HG02973 (cell line): Measurements from ENCODE around the gene RPP25L.

Experiments used
- ATAC-seq: cut with Tn5 transposase; IDR thresholded peaks from one replicate; pipeline ENCODE4 v1.9.1; 2021; ENCODE audit warnings: moderate library complexity; ENCODE audit not compliant: unreplicated experiment

Gene RPP25L

DNA sequence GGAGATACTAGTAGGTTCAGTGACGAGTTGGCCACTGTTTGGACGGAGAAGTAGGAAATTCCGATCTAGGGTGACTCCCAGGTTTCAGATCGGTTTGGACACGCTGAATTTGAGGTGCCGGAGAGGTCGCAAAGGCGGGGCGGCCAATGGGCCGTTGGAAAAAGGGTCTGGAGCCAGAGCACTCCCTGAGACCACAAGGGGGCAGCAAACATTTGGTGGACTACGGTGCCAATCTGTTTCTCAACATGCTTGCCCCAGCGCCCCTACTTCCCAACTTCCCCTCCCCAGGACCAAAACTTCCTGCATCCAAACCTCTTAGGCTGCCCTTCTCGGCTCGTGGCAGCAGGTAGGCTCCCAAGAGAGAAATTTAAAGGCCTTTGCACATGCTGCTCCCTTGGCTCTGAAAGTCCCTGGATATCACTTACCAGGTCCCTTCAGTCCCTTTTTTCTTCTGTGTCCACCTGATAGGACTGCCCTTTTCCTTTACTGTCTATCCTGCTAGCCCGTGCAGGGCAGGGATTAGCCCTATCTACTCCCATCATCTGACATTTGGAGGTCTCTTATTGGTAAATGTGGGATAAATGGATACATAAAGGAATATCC is 992 bp upstream of the RPP25L start:
- ATAC-seq, result no peak

DNA sequence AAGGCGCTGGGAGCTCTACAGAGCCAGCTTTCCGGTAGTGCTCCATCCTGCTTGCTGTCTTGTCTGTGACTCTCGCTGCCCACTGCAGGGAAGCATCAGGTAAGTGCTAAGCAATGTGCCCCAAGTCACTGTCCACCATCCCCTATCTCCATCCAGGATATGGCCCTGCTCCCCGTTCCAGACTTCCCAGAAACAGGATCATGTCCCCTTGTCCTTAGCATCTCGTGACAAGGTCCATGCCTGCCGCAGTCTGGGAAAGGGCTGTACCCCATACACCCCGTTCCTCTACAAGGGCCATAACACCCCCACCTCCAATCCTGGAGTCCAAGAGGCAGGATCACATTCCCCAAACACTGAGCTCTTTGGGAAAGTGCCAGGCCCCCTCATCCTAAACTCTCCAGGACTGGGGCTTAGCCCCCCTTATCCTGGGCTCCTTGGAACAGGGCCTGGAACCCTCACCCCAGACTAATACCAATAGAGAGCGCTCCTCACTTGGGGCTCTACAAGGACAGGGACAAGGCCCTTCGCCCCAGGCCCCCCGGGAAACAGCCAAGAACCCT is 566 bp downstream of the RPP25L start:
- ATAC-seq, result no peak

DNA sequence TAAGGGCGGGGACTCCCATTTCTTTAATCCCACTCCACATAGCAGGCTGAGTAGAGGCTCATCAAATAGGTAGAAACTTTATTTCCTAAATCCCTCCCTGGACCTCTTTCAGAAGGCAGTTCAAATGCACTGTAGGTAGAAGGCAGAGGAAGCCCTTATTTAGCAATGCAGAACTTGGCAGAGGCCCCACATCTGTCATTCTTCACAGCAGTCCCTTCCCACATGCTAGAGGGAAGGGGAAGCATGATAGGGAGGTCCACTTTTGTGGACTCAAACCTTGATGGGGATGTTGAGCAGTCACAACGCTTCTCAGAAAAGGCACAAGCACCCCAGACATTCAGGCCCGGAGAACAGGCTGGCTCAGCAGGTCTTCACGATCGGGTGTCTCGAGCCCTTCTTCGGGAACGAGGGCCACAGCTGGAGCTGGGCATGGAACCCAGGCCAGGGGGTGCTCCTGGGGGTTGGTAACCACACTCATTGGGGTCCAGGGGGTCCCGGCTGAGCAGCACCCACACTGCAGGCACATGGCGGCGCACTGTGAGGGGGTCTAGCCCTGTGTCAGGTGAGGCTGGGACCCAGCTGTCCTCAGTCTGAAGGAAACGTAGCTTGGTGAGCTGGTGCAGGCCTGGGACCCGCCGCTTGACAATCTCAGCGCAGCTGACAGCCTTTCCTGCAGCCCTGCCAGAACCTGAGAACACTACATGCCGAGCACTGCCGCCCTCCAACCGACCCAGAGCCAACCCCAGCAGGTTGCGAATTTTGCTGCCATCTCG is 1.3 kb downstream of the RPP25L start:
- no peak for ATAC-seq

DNA sequence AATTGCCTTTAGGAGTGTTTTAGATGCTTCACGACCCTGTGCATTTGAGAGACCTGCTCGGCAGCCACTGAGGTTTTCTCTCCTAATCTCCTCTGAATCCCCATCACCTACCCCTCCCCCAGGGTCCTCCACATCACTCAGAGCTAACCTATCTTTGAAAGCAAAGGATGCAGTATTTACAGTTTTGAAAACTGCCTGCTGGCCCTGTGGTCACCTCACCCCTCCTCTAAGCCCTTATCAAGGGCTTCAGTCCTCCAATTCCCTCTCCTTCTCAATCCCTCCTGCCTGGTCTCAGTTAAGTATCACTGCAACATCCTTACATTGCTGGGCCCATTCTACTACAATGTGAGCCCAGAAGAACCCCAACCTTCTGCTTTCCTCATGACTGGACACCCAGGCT is 4.6 kb downstream of the RPP25L start:
- ATAC-seq, result no peak

- no peak for ATAC-seq
These were observed 5.0 kb downstream of the RPP25L start for GRCh38 chr9:34606905-34607304.

GRCh38 chr9:34606190-34606589 is 5.7 kb downstream of the RPP25L start:
- ATAC-seq, result no peak

GRCh38 chr9:34603610-34604231 is 8.2 kb downstream of the RPP25L start:
- peak; percentile 56 for ATAC-seq

DNA sequence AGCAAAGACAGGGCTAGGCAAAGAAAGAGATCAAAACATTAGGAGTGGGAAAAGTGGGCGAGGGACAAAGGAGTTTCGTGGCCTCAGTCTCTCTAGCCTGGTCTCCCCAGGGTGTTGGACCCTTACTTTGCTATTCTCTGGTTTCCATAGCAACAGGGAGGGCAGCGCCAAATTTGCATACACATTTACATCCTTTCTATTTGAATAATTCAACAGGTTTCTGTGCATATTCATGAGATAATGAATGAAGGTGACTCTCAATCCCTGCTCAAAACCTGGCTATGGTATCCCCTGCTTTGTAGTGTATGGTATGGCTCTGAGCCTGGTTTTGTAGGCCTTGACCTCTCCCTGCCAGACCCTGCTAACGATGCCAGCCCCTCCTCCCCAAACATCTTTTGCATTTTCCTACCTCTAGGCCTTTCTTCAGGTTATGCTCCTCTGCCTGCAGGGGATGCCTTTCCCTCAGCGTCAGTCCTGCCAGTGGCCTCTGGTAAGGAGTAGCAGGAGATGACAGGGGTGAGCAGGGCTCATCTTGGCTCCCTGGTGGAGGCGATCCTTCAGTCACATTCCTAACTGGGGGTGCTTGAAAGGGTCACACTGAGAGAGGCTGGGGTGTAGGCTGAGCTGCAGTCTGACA is 9.8 kb downstream of the RPP25L start:
- no peak for ATAC-seq

DNA sequence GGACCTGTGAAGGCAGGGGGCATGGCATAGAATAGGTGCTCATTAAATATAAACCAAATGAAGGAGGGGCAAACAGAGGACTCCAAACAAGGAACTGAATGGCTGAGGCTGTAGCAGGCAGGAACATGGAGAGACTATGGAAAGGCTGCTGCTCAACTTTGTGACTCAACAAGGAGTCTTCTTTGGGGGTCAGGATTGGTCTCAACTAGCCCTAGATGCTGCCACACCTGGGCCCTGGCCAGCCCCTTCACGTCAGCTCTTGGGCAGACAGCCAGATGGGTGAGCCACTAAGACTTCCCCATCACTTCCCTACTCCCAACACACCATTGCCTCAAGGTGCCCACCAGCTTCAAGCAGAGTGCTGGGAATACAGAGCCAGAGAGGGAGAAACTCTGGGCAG is 11.0 kb downstream of the RPP25L start:
- ATAC-seq, result no peak

GRCh38 chr9:34599546-34599945 is 12.4 kb downstream of the RPP25L start:
- no peak for ATAC-seq

GRCh38 chr9:34594177-34594576 is 17.7 kb downstream of the RPP25L start:
- no peak for ATAC-seq

DNA sequence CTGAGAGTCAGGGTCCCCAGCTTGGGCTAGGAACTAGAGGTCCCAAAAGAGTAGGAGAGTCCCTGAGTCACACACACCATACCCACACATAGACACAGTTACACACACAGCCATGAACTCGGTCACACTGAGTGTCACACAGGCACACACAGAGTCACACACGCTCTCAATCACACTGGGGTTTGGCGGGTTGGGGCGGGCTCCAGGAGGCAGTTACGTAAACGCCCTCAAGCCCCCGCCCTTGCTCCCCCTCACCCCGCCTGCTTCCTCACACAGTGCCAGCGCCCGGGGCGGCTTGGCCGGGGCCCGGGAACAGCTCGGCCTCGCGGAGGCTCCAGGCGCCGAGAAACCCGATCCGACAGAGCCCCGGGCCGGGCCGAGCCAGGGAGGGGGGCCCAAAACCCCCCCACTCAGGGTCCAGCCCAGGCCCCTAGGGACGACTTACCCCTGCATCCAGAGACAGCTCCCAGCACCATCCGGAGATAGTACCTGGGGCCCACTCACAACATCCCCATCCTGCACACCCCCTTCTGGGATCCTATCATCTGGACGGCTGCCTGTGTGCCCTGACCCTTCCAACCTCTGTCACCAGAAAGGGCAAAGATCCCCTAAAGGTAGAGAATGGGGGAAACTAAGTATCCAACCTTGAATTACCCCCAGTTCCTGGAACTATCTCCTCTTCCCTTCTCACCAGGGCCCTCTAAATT is 18.8 kb downstream of the RPP25L start:
- ATAC-seq, result no peak

DNA sequence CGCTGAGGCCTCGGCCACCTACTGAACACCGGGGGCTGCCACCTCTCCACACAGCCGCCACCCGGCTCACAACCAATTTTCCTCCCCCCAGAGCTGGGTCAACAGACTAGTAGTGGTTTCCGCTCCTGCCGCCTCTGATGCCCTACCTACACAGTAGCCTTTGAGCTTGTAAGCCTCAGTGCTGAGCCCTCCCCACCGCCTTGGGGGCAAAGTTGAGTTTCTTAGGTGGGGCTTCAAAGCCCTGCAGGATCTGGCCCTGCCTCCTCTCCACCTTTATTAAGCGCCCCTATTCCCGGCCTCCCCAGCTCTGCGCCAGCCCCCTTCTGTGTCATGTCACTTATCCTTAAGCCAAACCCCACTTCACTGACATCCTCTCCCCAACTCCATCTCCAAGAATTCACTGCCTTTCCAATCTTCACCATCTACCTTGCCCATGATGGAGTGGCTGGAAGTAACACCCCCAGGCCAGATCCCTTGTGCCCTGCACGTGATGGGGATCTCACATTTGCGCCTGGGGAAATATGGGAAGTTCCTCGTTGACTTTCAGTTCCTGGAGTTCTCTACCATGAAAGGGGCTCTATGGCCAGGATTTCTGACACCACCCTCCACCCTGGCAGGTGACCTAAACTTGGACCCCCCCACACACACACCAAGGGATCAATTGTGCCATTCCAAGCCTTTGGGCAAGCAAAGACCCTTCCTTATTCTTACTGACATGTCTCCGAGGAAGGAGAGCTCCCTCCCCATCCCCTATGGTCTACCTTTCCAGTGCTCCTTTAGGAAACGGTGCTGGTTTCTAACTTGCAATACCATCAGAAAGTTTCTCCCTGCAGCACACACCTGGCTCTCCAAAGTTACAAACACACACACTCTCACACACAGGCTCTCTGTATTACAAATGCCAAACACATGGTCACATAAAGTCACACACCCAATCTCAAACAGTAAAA is 19.7 kb downstream of the RPP25L start:
- no peak for ATAC-seq

DNA sequence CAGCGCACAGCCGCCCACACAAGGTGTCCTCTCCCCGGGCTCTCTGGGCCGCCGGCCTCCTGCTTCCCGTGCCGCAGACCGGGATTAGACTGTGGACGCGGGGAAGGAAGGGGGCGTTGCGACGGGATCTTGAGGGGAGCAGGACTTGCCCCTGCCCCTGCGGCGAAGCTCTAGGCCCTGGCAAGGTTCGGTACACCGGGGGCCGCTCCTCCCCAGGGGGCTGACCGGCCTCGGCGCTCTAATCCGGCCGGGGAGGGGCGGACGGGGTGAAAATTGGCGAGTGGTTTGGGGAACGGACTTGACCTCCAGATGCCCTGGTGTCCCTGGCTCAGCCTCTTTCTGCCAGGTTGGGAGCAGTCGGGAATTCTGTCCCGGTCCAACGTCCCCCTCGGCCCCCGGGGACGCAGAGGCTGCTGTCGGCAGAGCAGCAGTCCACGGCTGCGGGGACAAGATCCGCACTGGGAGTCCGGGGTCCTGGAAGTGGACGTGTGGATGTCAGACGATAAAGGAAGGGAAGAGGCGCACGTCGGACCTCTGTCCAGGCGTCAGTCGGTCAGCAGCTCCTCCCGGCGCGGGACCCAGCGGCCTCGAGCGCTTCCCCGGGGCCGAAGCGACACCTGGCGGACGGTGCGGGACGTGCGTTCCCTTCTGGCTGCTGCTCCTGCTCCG is 20.5 kb downstream of the RPP25L start:
- ATAC-seq, result peak; percentile 54

DNA sequence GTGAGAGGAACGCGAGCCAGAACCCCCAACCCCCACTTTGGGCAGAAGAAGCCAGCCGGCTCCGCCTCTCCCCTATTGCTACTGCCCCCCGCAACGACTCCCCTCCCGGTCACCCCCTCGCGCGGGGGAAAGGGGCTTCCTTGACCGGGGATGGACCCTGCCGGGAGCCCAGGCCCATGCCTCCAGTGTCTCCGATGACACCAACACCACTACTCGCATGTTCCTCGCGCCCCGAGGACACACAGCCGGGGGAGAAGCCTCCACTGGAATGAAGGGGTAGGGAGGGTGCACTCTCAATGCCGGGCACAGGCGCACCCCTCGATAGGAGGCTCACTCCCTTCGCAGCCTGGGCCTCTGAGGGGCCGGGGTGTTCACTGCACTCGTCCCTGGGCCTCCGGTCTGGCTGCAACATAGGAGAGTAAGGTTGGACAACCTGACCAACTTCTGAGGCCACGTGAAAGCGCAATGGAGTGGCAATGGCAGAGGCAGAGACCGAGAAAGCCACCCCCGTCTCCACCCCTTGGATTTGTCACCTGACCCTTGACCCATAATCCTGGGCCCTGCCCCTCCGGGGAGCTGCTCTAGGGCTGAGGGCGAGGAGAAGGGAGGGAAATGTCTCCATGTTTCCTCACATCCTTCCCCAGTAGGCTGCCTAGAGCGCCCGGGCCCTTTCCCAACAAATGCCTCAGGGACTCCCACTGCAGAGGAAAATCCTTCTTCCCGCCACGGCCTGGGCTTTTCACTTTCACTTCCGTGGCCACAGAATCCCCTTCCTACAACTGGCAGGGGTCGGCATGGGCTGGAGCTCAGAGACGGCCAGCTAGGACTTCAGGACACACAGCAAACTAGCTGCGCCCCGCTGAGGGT is 21.3 kb downstream of the RPP25L start:
- no peak for ATAC-seq

- ATAC-seq, result no peak
These were observed 22.1 kb downstream of the RPP25L start, which contains the start of gene CNTFR for GRCh38 chr9:34589636-34590380. TSS of gene CNTFR (minus strand) at chr9:34589724. CDS start at chr9:34568981, 20,743 bp downstream.
